ENCODE data around the gene FNDC7.
"Not testable (repeated sequence)": the region's sequence is repeated elsewhere in the genome, so short reads cannot be mapped to it uniquely, and the experiment has no call there.

Gene FNDC7

GRCh38 chr1:108712606-108713150 is at the start of gene FNDC7:
FNDC7 (plus strand) TSS chr1:108712908; CDS start chr1:108712934, 26 bp downstream.
- no peak for DNase-seq

- DNase-seq: no peak
Measured at GRCh38 chr1:108663074-108663473, 49.6 kb upstream of the FNDC7 start.

- no peak for DNase-seq
Measured at GRCh38 chr1:108664481-108664880, 48.2 kb upstream of the FNDC7 start.

GRCh38 chr1:108665067-108665466 is 47.6 kb upstream of the FNDC7 start:
- DNase-seq: no peak

GRCh38 chr1:108665771-108666170 is 46.9 kb upstream of the FNDC7 start:
- DNase-seq: no peak

- DNase-seq: not testable (repeated sequence)
Measured at GRCh38 chr1:108667422-108667821, 45.3 kb upstream of the FNDC7 start.

GRCh38 chr1:108668777-108669176 is 43.9 kb upstream of the FNDC7 start:
- DNase-seq: no peak

- DNase-seq: no peak
Measured at GRCh38 chr1:108669679-108670078, 43.0 kb upstream of the FNDC7 start.

- no peak for DNase-seq
Measured at GRCh38 chr1:108670131-108670773, 42.5 kb upstream of the FNDC7 start.

GRCh38 chr1:108671143-108671542 is 41.6 kb upstream of the FNDC7 start:
- no peak for DNase-seq

GRCh38 chr1:108678706-108679105 is 34.0 kb upstream of the FNDC7 start:
- no peak for DNase-seq

- no peak for DNase-seq
Measured at GRCh38 chr1:108679586-108680213, 33.0 kb upstream of the FNDC7 start.

GRCh38 chr1:108681701-108682100 is 31.0 kb upstream of the FNDC7 start:
- DNase-seq: not testable (repeated sequence)

GRCh38 chr1:108685529-108685928 is 27.2 kb upstream of the FNDC7 start:
- no peak for DNase-seq

GRCh38 chr1:108686614-108687313 is 25.9 kb upstream of the FNDC7 start:
- no peak for DNase-seq

GRCh38 chr1:108691128-108691941 is 21.4 kb upstream of the FNDC7 start:
- peak; percentile 57 for DNase-seq

GRCh38 chr1:108691942-108692723 is 20.6 kb upstream of the FNDC7 start, which contains the start of gene PRPF38B:
PRPF38B (plus strand) TSS chr1:108692310; CDS start chr1:108692592, 282 bp downstream.
- peak; percentile 95 for DNase-seq

GRCh38 chr1:108692724-108693655 is 19.7 kb upstream of the FNDC7 start:
- DNase-seq: peak; percentile 11

GRCh38 chr1:108695535-108695934 is 17.2 kb upstream of the FNDC7 start:
- no peak for DNase-seq

All from NCI-H2227 treated with DMSO at 0.1 percent for 48 hours (cell line).